Subcutaneous adipose tissue (tissue), 4 donors: ENCODE data around the gene KIAA1217. TPM values are rescaled to one million over a fixed set of nuclear protein-coding genes. Genes with fewer than 3 reads are reported as not detected.

ENCODE experiments used
- total RNA-seq, 4 donors: library from RNA; depleted of rRNA; stranded (reverse); fragments of >200 nt; gene quantifications; one replicate each; pipeline ENCODE4 v1.1.0, GENCODE V29; 2016
- TF ChIP-seq, protein P1 (sequence below): fragments of 450-650 bp; IDR thresholded peaks from one replicate; pipeline ENCODE4 v1.5.1; 2016; ENCODE audit warnings: low read depth, mild to moderate bottlenecking, control low read depth, antibody characterized with exemption, moderate library complexity

KIAA1217 gene
- total RNA-seq, 4 donors from 2014 or later, result 10.7 to 91.6 (median 27.5) TPM

DNA sequence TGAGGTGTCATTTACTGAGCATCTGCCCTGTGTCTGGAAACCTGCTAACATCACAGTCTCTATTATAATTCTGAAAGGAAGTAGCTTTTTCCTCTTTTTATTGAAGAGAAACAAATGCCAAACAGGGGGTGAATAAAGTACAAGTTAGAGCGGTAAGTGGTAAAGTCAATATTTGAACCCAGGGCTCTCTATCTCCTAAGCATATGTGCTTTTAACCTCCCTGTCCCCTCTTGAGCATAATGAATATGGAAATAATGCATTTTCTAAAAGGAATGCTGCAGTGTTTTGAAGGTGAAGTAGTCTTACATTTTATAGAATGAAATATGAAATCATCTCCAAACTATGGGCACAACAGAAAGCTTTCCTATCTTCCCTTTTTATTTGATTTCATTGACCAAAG is 196.7 kb downstream of the KIAA1217 start:
- TF ChIP-seq, protein P1, sequence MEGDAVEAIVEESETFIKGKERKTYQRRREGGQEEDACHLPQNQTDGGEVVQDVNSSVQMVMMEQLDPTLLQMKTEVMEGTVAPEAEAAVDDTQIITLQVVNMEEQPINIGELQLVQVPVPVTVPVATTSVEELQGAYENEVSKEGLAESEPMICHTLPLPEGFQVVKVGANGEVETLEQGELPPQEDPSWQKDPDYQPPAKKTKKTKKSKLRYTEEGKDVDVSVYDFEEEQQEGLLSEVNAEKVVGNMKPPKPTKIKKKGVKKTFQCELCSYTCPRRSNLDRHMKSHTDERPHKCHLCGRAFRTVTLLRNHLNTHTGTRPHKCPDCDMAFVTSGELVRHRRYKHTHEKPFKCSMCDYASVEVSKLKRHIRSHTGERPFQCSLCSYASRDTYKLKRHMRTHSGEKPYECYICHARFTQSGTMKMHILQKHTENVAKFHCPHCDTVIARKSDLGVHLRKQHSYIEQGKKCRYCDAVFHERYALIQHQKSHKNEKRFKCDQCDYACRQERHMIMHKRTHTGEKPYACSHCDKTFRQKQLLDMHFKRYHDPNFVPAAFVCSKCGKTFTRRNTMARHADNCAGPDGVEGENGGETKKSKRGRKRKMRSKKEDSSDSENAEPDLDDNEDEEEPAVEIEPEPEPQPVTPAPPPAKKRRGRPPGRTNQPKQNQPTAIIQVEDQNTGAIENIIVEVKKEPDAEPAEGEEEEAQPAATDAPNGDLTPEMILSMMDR, result no peak

DNA sequence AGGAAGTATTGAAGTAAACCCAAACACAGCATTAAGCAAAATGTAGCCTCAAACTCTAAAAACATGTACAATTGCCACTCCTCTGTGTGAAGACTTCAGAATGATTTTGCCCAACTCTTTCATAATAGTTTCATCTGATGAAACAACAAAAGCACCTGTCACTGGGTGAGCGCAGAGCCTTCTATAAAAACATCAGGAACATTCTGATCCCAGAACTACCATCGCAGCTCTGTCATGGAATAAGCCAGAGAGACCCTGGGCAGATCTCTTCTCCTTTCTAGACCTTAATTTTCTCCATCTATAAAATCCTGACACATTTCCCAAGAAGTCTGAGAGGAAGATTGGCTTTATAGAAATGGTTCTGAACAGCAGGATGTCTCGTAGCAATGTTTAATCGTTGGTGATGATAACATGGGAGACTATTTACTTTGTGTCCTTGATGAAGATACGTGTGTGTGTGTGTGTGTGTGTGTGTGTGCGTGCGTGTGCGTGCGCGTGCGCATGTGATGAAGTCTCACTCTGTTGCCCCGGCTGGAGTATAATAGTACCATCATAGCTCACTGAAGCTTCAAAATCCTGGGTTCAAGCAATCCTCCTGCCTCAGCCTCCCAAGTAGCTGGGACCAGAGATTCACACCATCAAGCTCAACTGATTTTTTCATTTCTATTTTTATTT is 198.0 kb downstream of the KIAA1217 start:
- TF ChIP-seq, protein P1, result no peak

DNA sequence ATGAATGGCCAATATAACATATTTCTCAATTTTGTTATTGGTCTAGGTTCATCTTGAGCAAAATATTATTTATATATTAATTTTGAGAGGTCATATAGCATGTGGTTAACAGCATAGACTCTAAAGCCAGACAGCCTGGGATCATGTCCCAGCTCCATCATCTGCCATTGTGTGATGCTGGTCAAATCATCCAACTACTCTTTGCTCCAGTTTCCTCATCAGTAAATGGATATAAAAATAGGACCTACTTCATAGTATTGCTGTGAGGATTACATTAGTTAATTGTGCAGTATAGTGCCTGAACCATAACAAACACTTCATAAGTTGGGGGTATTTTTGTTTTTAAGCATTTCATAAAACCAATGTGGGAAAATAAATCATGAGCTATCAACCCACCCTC is 199.0 kb downstream of the KIAA1217 start:
- TF ChIP-seq, protein P1, result no peak

DNA sequence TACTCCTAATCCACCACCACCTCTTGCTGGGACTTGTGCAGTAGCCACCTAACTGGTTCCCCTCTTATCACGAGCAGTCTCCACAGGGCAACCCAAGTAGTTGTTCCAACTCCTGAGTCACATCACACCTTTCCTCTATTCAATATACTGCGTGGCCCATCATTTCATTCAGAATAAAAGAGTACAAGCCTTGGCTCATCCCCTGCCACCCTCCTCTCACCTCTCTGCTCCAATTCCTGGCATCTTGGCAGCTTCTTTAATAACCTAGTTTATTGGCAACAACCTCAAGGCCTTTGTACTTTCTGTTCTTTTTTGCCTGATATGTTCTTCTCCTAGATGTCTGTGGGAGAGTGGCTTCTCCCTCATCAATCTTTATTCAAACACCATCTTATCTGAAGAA is 199.4 kb downstream of the KIAA1217 start:
- TF ChIP-seq, protein P1, result no peak

DNA sequence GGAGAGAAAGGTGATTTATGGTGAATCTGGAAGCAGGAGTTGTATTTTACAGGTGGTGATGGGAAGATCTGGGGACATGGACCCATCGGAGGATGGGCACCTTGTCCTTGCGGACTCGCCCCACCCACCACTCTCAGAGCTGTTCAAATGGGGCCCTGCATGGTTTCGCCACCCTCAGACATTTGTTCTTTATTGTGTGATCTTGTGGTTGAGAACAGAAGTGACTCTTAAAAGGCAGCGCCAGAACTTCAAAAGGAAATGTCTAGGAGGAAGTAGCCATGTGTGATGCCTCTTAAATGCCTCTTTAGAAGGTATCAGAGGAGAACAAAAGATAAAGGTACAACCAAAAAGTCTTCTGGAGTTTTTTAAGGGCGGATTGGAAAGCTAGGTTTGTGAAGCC is 205.7 kb downstream of the KIAA1217 start:
- TF ChIP-seq, protein P1, result no peak

DNA sequence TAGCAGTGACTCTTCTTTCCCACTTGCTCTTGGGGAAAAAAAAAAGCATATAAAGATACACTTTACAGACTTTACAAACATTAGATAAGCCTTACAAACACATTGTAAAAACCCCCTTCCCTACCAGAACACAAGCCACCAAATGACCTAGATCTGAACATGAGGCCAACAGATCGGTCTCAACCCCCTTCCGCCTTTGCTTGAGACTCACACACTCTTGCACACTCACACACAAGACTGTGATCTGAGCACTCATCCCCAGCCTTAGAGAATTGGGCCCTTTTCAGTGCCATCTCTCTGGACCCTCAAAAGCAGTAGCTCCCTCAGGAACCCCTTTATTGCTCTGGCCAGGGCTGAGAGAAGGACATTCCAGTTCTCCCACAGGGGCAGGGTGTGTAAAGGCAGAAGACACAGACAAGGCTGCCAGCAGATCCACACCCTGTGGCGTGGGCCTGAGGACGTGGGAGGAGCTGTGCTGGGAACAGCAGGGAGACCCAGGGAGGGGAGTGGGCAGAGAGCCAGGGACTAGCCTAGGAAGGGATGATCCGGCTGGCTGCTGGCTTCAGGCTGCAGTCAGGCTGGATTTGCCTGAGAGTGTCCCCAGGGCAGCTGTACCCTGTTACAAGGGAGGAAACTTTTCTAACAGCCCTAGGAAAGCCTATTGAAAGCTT is 206.7 kb downstream of the KIAA1217 start:
- TF ChIP-seq, protein P1, result no peak

DNA sequence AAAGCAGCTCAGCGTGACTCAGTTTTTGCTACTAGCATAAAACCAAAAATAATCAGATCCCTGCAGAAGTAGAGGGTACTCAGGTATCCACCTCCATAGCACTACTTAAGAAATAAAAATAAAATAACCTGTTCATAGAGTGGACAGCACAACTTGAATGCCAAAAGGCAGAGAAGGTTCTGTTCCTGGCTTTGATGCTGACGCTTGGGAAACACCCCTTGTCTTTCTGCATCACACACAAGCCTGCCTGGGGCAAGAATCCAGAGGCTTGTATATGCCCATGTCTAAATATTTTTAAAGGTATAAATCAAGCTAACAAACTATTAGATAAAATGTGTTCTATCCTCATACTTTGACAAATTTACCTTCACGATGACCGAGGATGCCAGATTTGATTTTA is 207.3 kb downstream of the KIAA1217 start:
- TF ChIP-seq, protein P1, result no peak
